Measurements from ENCODE around the gene TMEM53.

The TMEM53 gene

DNA sequence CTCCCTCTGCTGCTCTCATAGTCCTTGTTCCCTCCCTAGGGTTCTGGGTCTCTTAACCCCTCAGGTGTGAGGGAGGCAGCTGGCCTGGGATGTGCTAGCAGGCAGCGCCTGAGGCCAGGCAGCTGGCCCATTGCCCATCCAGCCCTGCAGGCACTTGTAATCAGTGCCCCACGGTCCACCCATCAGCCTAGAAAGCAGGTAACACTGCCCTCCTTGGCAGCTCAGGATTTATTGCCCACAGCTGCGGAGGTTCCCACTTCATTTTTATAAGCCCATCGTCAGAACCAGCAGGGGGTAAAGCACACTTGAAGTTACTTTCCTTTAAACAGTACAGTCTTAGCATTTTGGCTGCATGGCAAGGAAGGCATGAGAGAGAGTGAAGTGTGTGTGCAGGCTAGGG is 70.6 kb downstream of the TMEM53 start:
- DNase-seq (ENCODE audit: low spot score), result no peak

Data from putamen (tissue), 1 donor.